Psoas muscle (tissue), 8 donors: ENCODE results near the gene EPB41L2. TPM values are rescaled to one million over a fixed set of nuclear protein-coding genes. Genes with fewer than 3 reads are reported as not detected.

Experiments
- ATAC-seq, 4 donors: fragments of 200-7000 bp; cut with Tn5 transposase; one replicate each; pipeline ENCODE4 v1.9.1; 2020; ENCODE audit warnings: moderate library complexity in 3 of 4, mild to moderate bottlenecking in 2 of 4
- DNase-seq, 2 donors: peaks; one replicate each; pipeline ENCODE4 v3.0.0-alpha.2; 2020
- H3K27ac ChIP-seq: fragments of 200-600 bp; one replicate; pipeline ENCODE4 v1.8.0; 2022
- H3K27me3 ChIP-seq, 3 donors: fragments of 200-600 bp in 1 of 3; one replicate each; pipeline versions ENCODE4 v1.6.1 to v1.8.0; 2013 to 2022; ENCODE audit warnings: low read length in 2 of 3, mild to moderate bottlenecking in 2 of 3, moderate library complexity in 1 of 3; ENCODE audit not compliant: insufficient read depth in 3 of 3
- H3K36me3 ChIP-seq, 2 donors: fragments of 200-600 bp in 1 of 2; one replicate each; pipeline versions ENCODE4 v1.6.1 to v1.8.0; 2013 to 2022; ENCODE audit warnings: low read depth in 1 of 2, mild to moderate bottlenecking in 1 of 2, moderate library complexity in 1 of 2; ENCODE audit not compliant: insufficient read depth in 1 of 2
- H3K4me1 ChIP-seq: fragments of 200-600 bp; one replicate; pipeline ENCODE4 v1.8.0; 2022
- H3K4me3 ChIP-seq: fragments of 200-600 bp; one replicate; pipeline ENCODE4 v1.8.0; 2022; ENCODE audit warnings: mild to moderate bottlenecking
- H3K9me3 ChIP-seq: fragments of 200-600 bp; one replicate; pipeline ENCODE4 v1.8.0; 2022
- CTCF ChIP-seq: fragments of 200-600 bp; IDR thresholded peaks from one replicate; pipeline ENCODE4 v1.8.0; 2022; ENCODE audit warnings: antibody characterized with exemption
- WGBS, 3 donors: extraction: QIAGEN DNeasy Blood & Tissue Kit; methylation state at CpG; one replicate each; pipeline versions ENCODE4 v1.1.6 to v1.1.7; 2013; 5-methylcytosine and 5-hydroxymethylcytosine counted together
- intact Hi-C, 2 donors: fragments of 100-400 bp; cut with DNase I; formaldehyde crosslinking; loops; one replicate each; pipeline versions ENCODE4 v1.11.0 to v1.14.2; 2022
- polyA plus RNA-seq, 3 donors: library from polyadenylated mRNA; stranded (reverse); fragments of 200-250 nt; gene quantifications; one replicate each; pipeline ENCODE4 v1.2.3, GENCODE V29; 2013
- total RNA-seq, 4 donors: library from RNA; stranded (reverse); fragmentation: NEBNext Ultra II Directional in 2 of 4; extraction: Animal tissue kit (Norgen Biotek cat#: 25700) in 2 of 4; gene quantifications; one replicate each; pipeline versions ENCODE4 v1.2.1 to v1.2.4, GENCODE V29; 2021 to 2023
- donor health status: healthy with polysubstance abuse.
- donor health status: DM: no; HTN: no; CAD: no; lungs with moderate emphysema.
- donor health status: Bipolar disorder and iron deficiency.
- donor health status: healthy.
- donor health status: DM: yes; HTN: yes; CAD: no.
- donor health status: DM: no; HTN: no; CAD: no.
- donor health status: DM: no; HTN: no; CAD: no.
- donor health status: DM: yes; HTN: yes; CAD: no.

EPB41L2 gene
- total and polyA plus RNA-seq, 7 donors = 8.5 to 75.7 (median 22.7) TPM

DNA sequence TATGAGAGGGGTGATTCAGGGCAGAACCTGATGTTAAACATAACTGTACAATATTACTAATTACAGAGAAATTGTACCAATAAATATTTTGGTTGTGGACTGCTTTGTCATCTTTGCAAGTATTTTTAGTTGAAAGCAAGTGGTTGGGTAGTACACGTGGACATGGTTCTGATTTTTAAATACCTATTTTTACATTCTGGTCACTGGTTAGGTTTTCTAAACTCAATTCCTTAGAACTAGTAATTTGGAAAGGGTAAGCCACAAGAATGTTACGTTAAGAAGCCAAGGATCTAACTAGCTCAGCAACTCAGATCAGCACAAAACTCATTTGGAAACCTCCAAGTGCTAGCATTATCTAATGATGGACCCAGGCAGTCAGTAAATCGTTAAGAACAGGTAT is 2.7 kb downstream of the EPB41L2 start:
- no peak for TF ChIP-seq CTCF
- no peaks in the 10 kb centered on the region for H3K27me3 ChIP-seq
- H3K9me3 ChIP-seq = peaks cover 8% of the 10 kb centered on the region
- no peak overlapping the region for H3K4me3 ChIP-seq
- ATAC-seq (no peak), DNase-seq (no peak)
- H3K36me3 ChIP-seq = no peaks in the 10 kb centered on the region
- no peaks in the 10 kb centered on the region for H3K4me1 ChIP-seq
- intact Hi-C loops = loop anchor here in 1 of 2 donors (5.0 kb wide), 1 partner anchor 57 kb away; no protein-coding TSS in a partner anchor
- WGBS, 3 donors = 51 to 73% (median 60%) methylated on average over 3 of the region's 3 CpGs
- H3K27ac ChIP-seq = no peak overlapping the region

GRCh38 chr6:131059486-131059885 is 3.6 kb downstream of the EPB41L2 start:
- ATAC-seq (no peak), DNase-seq (no peak)
- 86 to 90% (median 89%) methylated on average over 4 of the region's 4 CpGs for WGBS, 3 donors
- H3K36me3 ChIP-seq = no peaks in the 10 kb centered on the region
- TF ChIP-seq CTCF = no peak
- H3K27me3 ChIP-seq = no peaks in the 10 kb centered on the region
- H3K4me3 ChIP-seq = no peak overlapping the region
- H3K4me1 ChIP-seq = no peaks in the 10 kb centered on the region
- no peak overlapping the region for H3K27ac ChIP-seq
- H3K9me3 ChIP-seq = peaks cover 15% of the 10 kb centered on the region
- intact Hi-C loops = no loop called here

GRCh38 chr6:131058236-131058635 is 4.8 kb downstream of the EPB41L2 start:
- Histone ChIP-seq H3K4me1 (no peaks in the 10 kb centered on the region), H3K36me3 (no peaks in the 10 kb centered on the region), H3K27ac (no peak overlapping the region), H3K4me3 (no peak overlapping the region), H3K27me3 (no peaks in the 10 kb centered on the region), H3K9me3 (peaks cover 26% of the 10 kb centered on the region)
- ATAC-seq (no peak), DNase-seq (no peak)
- 95 to 96% (median 95%) methylated on average over 1 of the region's 1 CpG for WGBS, 3 donors
- TF ChIP-seq CTCF = no peak
- intact Hi-C loops = no loop called here

DNA sequence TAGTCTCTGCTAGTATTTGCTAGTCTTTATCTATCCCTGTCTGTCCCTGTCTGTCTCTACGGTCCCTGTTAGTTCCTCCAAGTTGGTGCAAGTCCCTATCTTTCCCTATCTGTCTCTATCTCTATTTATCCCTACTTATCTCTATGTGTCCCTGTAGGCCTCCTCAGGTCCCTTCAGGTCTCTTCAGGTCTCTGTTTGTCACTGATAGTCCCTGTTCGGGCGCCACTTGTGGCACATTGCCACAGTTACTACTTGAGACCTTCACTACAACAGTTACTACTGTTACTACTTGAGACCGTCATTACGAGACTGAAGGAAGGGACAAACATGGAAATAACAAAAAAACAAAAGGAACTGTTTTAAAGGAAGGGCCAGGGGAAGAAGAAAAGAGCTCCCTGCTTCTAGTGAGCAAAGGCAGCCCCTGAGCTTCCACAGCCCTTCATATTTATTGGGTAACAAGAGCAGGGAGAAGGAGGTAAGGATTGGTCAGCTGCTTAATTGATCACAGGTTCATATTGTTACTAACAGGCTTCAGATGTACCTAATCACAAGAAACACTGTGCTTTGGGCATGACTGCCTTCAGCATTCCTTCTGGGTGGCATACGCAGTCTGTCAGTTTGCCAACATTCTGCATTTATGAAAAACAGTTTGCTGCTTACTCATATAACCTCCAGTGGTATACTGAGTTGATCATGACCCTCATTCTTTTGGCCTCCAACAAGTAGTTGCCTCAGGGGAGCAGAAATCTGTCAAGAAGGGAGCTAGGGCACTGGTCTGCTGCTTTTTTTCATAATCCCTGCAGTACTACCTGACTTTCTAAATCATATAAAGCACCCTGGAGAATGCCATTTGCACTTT is 8.4 kb downstream of the EPB41L2 start:
- Histone ChIP-seq H3K4me3 (no peak overlapping the region), H3K36me3 (no peaks in the 10 kb centered on the region), H3K27ac (no peak overlapping the region), H3K27me3 (no peaks in the 10 kb centered on the region), H3K4me1 (no peaks in the 10 kb centered on the region), H3K9me3 (peaks cover 26% of the 10 kb centered on the region)
- DNase-seq (no peak), ATAC-seq (no peak)
- 94 to 98% (median 95%) methylated on average over 6 of the region's 6 CpGs for WGBS, 3 donors
- intact Hi-C loops = no loop called here
- TF ChIP-seq CTCF = no peak
